ENCODE results near the gene SH3GL2.
A peak's percentile ranks its signal among the peaks of the same experiment; 100 is the strongest.

The SH3GL2 gene

GRCh38 chr9:17611917-17612316 lies 33.1 kb downstream of the SH3GL2 start:
- DNase-seq = no peak

GRCh38 chr9:17613758-17614157 lies 34.9 kb downstream of the SH3GL2 start:
- DNase-seq = peak; percentile 80

GRCh38 chr9:17614250-17614649 lies 35.4 kb downstream of the SH3GL2 start:
- DNase-seq = no peak

GRCh38 chr9:17614903-17615302 lies 36.0 kb downstream of the SH3GL2 start:
- DNase-seq = no peak

GRCh38 chr9:17622141-17622540 lies 43.3 kb downstream of the SH3GL2 start:
- DNase-seq = no peak

- DNase-seq = no peak
These were observed 43.9 kb downstream of the SH3GL2 start for GRCh38 chr9:17622749-17623148.

GRCh38 chr9:17623965-17624364 lies 45.1 kb downstream of the SH3GL2 start:
- no peak for DNase-seq

- DNase-seq = no peak
These were observed 45.7 kb downstream of the SH3GL2 start for GRCh38 chr9:17624571-17624970.

GRCh38 chr9:17625644-17626388 lies 47.0 kb downstream of the SH3GL2 start:
- DNase-seq = peak; percentile 36

GRCh38 chr9:17627641-17628040 lies 48.8 kb downstream of the SH3GL2 start:
- peak; percentile 26 for DNase-seq

GRCh38 chr9:17628624-17629023 lies 49.8 kb downstream of the SH3GL2 start:
- no peak for DNase-seq

GRCh38 chr9:17630531-17630949 lies 51.7 kb downstream of the SH3GL2 start:
- DNase-seq = peak; percentile 74

GRCh38 chr9:17631396-17631795 lies 52.5 kb downstream of the SH3GL2 start:
- peak; percentile 62 for DNase-seq

GRCh38 chr9:17632994-17633393 lies 54.1 kb downstream of the SH3GL2 start:
- no peak for DNase-seq

- DNase-seq = peak; percentile 79
These were observed 56.4 kb downstream of the SH3GL2 start for GRCh38 chr9:17635115-17635890.

GRCh38 chr9:17636349-17636748 lies 57.5 kb downstream of the SH3GL2 start:
- no peak for DNase-seq

GRCh38 chr9:17636821-17637220 lies 58.0 kb downstream of the SH3GL2 start:
- no peak for DNase-seq

- DNase-seq = no peak
These were observed 58.4 kb downstream of the SH3GL2 start for GRCh38 chr9:17637229-17637628.

GRCh38 chr9:17648516-17648915 lies 69.7 kb downstream of the SH3GL2 start:
- DNase-seq = no peak

GRCh38 chr9:17651725-17652124 lies 72.9 kb downstream of the SH3GL2 start:
- no peak for DNase-seq

GRCh38 chr9:17653947-17654465 lies 75.1 kb downstream of the SH3GL2 start:
- no peak for DNase-seq

GRCh38 chr9:17656889-17657288 lies 78.0 kb downstream of the SH3GL2 start:
- no peak for DNase-seq

GRCh38 chr9:17658237-17658636 lies 79.4 kb downstream of the SH3GL2 start:
- DNase-seq = no peak

- no peak for DNase-seq
These were observed 81.3 kb downstream of the SH3GL2 start for GRCh38 chr9:17660158-17660557.

All from EL (cell line).